Measurements from ENCODE around the gene CYP2D6. TPM values are rescaled to one million over a fixed set of nuclear protein-coding genes. Genes with fewer than 3 reads are reported as not detected.
A peak's percentile ranks its signal among the peaks of the same experiment; 100 is the strongest.

CYP2D6 gene
- total RNA-seq, 1 experiment from 2014 or later = 9.3 TPM

GRCh38 chr22:42168476-42168875, 37.9 kb upstream of the CYP2D6 start:
- H3K27me3 Mint-ChIP-seq (ENCODE audit: unreplicated experiment) = no peaks in the 10 kb centered on the region
- intact Hi-C loops (cut with micrococcal nuclease; ENCODE audit: unreplicated experiment) = loop anchor here (2.0 kb wide), 1 partner anchor 268 kb away; no protein-coding TSS in a partner anchor
- CTCF ChIA-PET = no interaction called here

GRCh38 chr22:42167066-42167465, 36.5 kb upstream of the CYP2D6 start:
- H3K27ac Mint-ChIP-seq (ENCODE audit: unreplicated experiment) = no peak overlapping the region
- no peak for DNase-seq
- peaks cover 7% of the 10 kb centered on the region for H3K4me1 Mint-ChIP-seq (ENCODE audit: low read depth, unreplicated experiment)
- H3K27me3 Mint-ChIP-seq (ENCODE audit: unreplicated experiment) = no peaks in the 10 kb centered on the region
- H3K4me3 Mint-ChIP-seq (ENCODE audit: low read depth, unreplicated experiment) = no peak overlapping the region
- TF ChIP-seq CTCF (IDR thresholded peaks at IDR 0.05; ENCODE audit: unreplicated experiment) = no peak
- H3K9me3 Mint-ChIP-seq (ENCODE audit: low read depth, unreplicated experiment) = no peaks in the 10 kb centered on the region
- peaks cover 21% of the 10 kb centered on the region for H3K36me3 Mint-ChIP-seq (ENCODE audit: insufficient read depth, unreplicated experiment)
- CTCF ChIA-PET = interaction anchor here (0.8 to 1.5 kb wide), 2 partner anchors 277 kb away, joined by 3 read pairs; no protein-coding TSS in a partner anchor
- intact Hi-C loops (cut with micrococcal nuclease; ENCODE audit: unreplicated experiment) = no loop called here
- no TSS peak for BruUV-seq (replicated peaks)

More at GRCh38 chr22:42168476-42168875, 37.9 kb upstream of the CYP2D6 start:
- H3K4me3 Mint-ChIP-seq (ENCODE audit: low read depth, unreplicated experiment) = no peak overlapping the region
- no peak for TF ChIP-seq CTCF (IDR thresholded peaks at IDR 0.05; ENCODE audit: unreplicated experiment)
- no peak overlapping the region for H3K27ac Mint-ChIP-seq (ENCODE audit: unreplicated experiment)
- no peak for DNase-seq
- no peaks in the 10 kb centered on the region for H3K9me3 Mint-ChIP-seq (ENCODE audit: low read depth, unreplicated experiment)
- peaks cover 21% of the 10 kb centered on the region for H3K36me3 Mint-ChIP-seq (ENCODE audit: insufficient read depth, unreplicated experiment)
- no TSS peak for BruUV-seq (replicated peaks)
- H3K4me1 Mint-ChIP-seq (ENCODE audit: low read depth, unreplicated experiment) = peaks cover 17% of the 10 kb centered on the region

- no peak for DNase-seq
- TF ChIP-seq CTCF (IDR thresholded peaks at IDR 0.05; ENCODE audit: unreplicated experiment) = no peak
- Mint-ChIP-seq H3K9me3 (ENCODE audit: low read depth, unreplicated experiment) (no peaks in the 10 kb centered on the region), H3K27ac (ENCODE audit: unreplicated experiment) (peak overlapping the region; percentile 33), H3K4me1 (ENCODE audit: low read depth, unreplicated experiment) (no peaks in the 10 kb centered on the region), H3K4me3 (ENCODE audit: low read depth, unreplicated experiment) (no peak overlapping the region), H3K36me3 (ENCODE audit: insufficient read depth, unreplicated experiment) (peaks cover 21% of the 10 kb centered on the region), H3K27me3 (ENCODE audit: unreplicated experiment) (no peaks in the 10 kb centered on the region)
- BruUV-seq (replicated peaks) = no TSS peak
- intact Hi-C loops (cut with micrococcal nuclease; ENCODE audit: unreplicated experiment) = no loop called here
- CTCF ChIA-PET = no interaction called here
Observed at GRCh38 chr22:42164901-42165300, 34.3 kb upstream of the CYP2D6 start.

- no peak for DNase-seq
- Mint-ChIP-seq H3K9me3 (ENCODE audit: low read depth, unreplicated experiment) (no peaks in the 10 kb centered on the region), H3K36me3 (ENCODE audit: insufficient read depth, unreplicated experiment) (peaks cover 9% of the 10 kb centered on the region), H3K27ac (ENCODE audit: unreplicated experiment) (no peak overlapping the region), H3K4me1 (ENCODE audit: low read depth, unreplicated experiment) (no peaks in the 10 kb centered on the region), H3K27me3 (ENCODE audit: unreplicated experiment) (no peaks in the 10 kb centered on the region), H3K4me3 (ENCODE audit: low read depth, unreplicated experiment) (no peak overlapping the region)
- CTCF ChIA-PET = no interaction called here
- no TSS peak for BruUV-seq (replicated peaks)
- intact Hi-C loops (cut with micrococcal nuclease; ENCODE audit: unreplicated experiment) = no loop called here
- TF ChIP-seq CTCF (IDR thresholded peaks at IDR 0.05; ENCODE audit: unreplicated experiment) = no peak
Observed at GRCh38 chr22:42163515-42163914, 32.9 kb upstream of the CYP2D6 start.

All from Calu3 (cell line).